ENCODE data around the gene SHF. TPM values are rescaled to one million over a fixed set of nuclear protein-coding genes. Genes with fewer than 3 reads are reported as not detected.

SHF gene
- total RNA-seq, 4 donors from 2014 or later, result 5.8 to 20.6 (median 11.2) TPM

DNA sequence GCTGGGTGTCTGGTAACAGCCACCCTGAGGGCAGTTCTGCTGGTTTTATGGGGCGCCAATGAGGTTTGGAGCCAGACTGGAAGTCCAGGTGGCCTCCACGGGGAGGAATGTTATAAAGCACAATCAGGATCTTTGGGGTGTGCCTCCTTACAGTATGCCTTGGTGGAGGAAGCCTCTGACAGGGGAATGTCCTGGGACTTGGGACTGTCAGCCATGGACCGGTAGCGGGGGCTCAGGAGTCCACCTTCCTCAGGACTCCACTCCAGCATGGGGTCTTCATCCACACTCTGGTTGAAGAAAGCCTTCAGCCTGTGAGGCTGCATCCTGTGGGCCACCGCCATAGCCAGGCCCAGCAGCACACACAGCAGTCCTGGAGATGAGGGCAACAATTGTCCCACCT lies 68.8 kb downstream of the SHF start:
- TF ChIP-seq CTCF (IDR thresholded peaks at IDR 0.05), result no peak
- TF ChIP-seq POLR2A (IDR thresholded peaks at IDR 0.05), result no peak
- H3K36me3 ChIP-seq, result no peaks in the 10 kb centered on the region
- H3K27me3 ChIP-seq, result peaks cover 0 to 21% of the 10 kb centered on the region in 2 donors

GRCh38 chr15:45118131-45118588 lies 69.6 kb downstream of the SHF start:
- H3K4me3 ChIP-seq, result peak overlapping the region in 2 of 4 donors; percentile 18
- no peaks in the 10 kb centered on the region for H3K9me3 ChIP-seq
- TF ChIP-seq POLR2A (IDR thresholded peaks at IDR 0.05) (no peak), CTCF (IDR thresholded peaks at IDR 0.05) (peak; percentile 57 to 99 (median 94))
- DNase-seq, result peak; percentile 79 to 93 (median 86)
- H3K4me1 ChIP-seq, result peaks cover 0 to 30% (median 16%) of the 10 kb centered on the region in 4 donors
- peaks cover 0 to 30% of the 10 kb centered on the region in 2 donors for H3K27me3 ChIP-seq
- H3K36me3 ChIP-seq, result no peaks in the 10 kb centered on the region
- no peak overlapping the region for H3K27ac ChIP-seq

More for the DNA sequence above, 68.8 kb downstream of the SHF start:
- Histone ChIP-seq H3K27ac (no peak overlapping the region), H3K9me3 (no peaks in the 10 kb centered on the region), H3K4me1 (peaks cover 0 to 22% (median 13%) of the 10 kb centered on the region in 4 donors), H3K4me3 (no peak overlapping the region)
- peak in 1 of 3 donors; percentile 28 for DNase-seq

GRCh38 chr15:45117308-45118130 lies 70.2 kb downstream of the SHF start:
- Histone ChIP-seq H3K27me3 (peaks cover 0 to 36% of the 10 kb centered on the region in 2 donors), H3K27ac (no peak overlapping the region)

More at GRCh38 chr15:45117308-45118130, 70.2 kb downstream of the SHF start:
- no peaks in the 10 kb centered on the region for H3K9me3 ChIP-seq
- peak in 1 of 3 donors; percentile 45 for DNase-seq
- peak overlapping the region in 2 of 4 donors; percentile 18 to 21 for H3K4me3 ChIP-seq
- TF ChIP-seq POLR2A (IDR thresholded peaks at IDR 0.05) (no peak), CTCF (IDR thresholded peaks at IDR 0.05) (no peak)
- peaks cover 0 to 36% (median 22%) of the 10 kb centered on the region in 4 donors for H3K4me1 ChIP-seq
- H3K36me3 ChIP-seq, result no peaks in the 10 kb centered on the region

Other genes with a start within 250 kb of the SHF start
- gene TERB2, start 231.3 kb downstream of the SHF start, total RNA-seq, result not detected
- 10 to 100 TPM in 2 of 4 donors, 1 to 10 TPM in 2; 6.3 to 39.6 (median 10.6) TPM for gene SORD, start 164.8 kb downstream of the SHF start, total RNA-seq
- 1 to 10 TPM in 2 of 4 donors, under 1 TPM in 2; 0.19 to 3.3 (median 1.6) TPM for gene DUOX2, start 73.8 kb downstream of the SHF start, total RNA-seq
- under 1 TPM in 1 of 4 donors, not detected in 3; 0.67 TPM for gene DUOXA2, start 73.6 kb downstream of the SHF start, total RNA-seq
- gene DUOXA1, start 58.1 kb downstream of the SHF start, total RNA-seq, result 1 to 10 TPM in 1 of 4 donors, not detected in 3; 1.2 TPM
- under 1 TPM in 2 of 4 donors, not detected in 2; 0.35 to 0.54 TPM for gene DUOX1, start 58.0 kb downstream of the SHF start, total RNA-seq
- gene SLC28A2, start 64.3 kb upstream of the SHF start, total RNA-seq, result 10 to 100 TPM in 3 of 4 donors, under 1 TPM in 1; 0.83 to 75.1 (median 64.6) TPM
- 100 to 1,000 TPM; 112 to 196 (median 168) TPM for gene GATM, start 190.6 kb upstream of the SHF start, total RNA-seq